DMS79 treated with DMSO at 0.1 percent for 48 hours (cell line): ENCODE measurements around the gene PDP2.
"Not testable (repeated sequence)": the region's sequence is repeated elsewhere in the genome, so short reads cannot be mapped to it uniquely, and the experiment has no call there.

Experiments
- DNase-seq: peaks from one replicate; lab custom pipeline; 2025; lab: John Stamatoyannopoulos, UW

The PDP2 gene

DNA sequence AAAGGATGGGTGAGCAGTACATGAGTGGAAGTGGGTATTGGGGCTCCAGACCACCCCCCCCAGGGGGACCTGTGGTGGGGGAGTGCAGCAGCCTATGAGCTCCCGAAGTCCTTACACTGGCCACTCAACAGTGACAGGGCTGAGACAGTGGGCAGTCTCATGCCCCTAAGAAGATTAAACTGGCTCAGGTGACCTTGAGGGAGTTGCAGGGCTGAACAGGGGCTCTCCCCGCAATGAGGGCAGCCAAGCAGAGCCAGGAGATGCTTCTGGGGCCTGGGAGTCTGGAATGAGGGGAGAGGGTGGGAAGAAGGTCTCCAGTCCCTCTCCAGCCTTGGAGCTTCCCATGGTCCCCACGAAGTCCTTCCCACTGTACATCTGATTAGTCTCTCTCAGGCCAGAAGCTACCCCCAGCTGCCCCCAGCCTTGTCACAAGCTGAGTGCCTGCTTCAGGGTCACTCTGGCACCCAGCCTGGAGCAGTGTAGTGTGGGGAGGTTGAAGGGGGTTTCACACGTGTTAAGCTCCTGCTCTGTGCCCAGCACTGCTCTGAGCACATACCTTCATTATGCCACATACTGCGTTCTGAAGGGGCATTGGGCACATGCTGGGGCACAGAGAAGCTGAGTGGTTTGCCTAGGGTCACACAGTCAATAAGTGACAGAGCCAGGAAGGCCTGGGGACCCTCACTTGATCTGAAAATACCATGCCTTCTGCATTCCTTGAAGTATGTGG, 39.4 kb downstream of the PDP2 start:
- no peak for DNase-seq

GRCh38 chr16:66920299-66920590, 39.9 kb downstream of the PDP2 start:
- DNase-seq, result no peak

DNA sequence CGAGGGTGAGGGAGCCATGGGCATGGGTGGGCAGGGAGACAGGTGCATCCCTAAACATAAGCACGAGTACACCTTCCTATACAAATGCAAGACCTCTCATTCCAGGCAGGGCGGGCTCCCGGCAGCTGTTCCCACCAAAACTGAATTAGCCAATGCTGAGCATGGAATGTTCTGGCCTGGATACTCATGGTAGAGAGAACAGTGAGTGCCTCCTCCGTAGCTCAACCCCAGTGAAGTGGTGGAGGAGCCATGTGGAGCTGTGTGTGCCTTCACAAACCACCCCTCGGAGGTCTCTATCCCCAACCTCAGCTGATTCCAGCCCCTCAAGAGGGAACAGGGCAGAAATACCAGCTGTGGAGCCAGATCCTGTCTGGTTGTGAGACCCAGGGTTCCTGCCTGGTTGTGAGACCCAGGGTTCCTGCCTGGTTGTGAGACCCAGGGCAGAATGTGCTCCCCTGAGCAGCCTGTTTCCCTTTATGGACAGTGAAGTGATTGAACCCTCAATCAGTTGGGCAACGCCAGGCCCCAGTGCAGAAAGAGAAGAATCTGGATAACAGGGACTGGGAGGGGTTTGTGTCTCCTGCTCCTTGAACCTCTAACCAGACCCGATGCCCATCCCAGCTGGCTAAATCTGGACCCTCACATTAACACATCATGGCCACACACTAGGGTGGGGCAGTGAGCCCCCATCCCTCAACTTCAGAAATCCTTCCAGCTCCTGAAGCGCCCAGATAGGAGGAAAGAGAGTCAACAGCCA, 40.8 kb downstream of the PDP2 start:
- DNase-seq, result no peak

DNA sequence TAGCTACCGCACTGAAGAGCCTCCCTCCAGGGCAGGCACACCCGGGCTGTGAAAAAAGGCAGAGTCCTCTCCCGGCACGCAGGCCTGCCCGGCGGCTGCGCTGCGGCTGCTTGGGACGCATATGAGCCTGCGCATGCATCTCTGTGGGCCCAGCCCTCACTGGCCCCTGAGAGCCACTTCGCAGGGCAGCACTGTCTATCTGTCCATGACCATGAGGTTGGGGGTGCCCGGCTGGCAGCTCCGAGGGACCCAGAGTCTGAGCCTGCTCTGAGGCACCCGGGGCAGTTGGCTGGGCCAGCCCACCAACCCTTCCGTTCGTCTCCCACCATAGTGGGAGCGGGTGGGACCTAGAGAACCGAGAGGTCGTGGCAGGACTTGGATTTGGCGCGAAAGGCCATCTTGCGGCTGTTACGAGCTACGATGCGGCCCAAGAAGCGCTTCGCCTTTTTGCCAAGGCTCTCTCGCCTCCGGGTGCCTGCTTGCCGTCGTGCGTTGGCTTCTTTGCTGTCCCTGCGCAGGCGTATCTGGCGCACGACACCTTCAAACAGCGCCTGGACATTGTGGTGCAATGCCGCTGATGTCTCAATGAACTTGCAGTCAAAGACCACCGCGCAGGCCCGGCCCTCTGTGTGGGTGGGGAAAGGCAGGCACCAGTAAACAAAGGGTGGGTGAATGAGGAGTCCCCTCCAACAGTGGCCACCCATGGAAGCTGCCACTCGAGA, 41.6 kb downstream of the PDP2 start:
- no peak for DNase-seq

DNA sequence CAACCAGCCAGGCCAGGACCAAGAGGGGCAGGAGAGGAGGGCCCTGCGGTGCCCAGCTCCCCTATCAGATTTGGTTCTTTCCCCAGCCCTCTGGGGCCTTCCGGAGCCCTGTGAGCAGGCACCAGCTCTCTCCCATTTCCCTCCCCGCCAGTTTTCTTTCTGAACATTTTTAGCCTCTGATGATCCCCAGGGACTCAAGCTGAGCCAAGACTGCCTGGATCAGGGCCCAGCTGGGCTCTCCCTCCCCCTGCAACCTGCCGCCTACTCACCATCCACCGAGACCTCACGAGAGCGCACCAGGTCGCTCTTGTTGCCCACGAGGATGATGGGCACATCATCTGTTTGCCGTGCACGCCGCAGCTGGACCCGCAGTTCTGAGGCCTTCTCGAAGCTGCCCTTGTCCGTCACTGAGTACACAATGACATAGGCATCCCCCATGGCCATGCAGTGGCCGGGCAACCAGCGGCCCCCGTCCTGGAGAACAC, 43.0 kb downstream of the PDP2 start:
- peak; percentile 54 for DNase-seq

DNA sequence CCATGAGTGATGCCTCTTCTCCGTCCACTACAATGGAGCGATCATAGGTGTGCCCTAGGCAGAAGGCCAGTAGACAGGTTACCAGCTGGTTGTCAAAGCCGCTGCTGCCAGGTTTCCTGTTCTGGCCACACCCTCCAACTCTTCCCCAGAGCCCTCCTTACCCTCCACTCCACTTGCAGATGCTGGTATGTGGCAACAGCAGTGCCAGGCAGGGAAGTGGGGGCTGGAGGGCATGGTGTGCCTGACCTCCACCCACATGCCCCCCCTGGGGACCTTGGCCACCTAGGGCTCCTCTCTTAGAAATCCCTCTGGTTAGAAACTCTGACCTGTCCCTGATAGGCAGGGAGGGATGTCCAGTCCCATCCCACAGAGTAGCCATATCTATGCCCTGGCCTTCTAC, 43.6 kb downstream of the PDP2 start:
- DNase-seq, result no peak

GRCh38 chr16:66924527-66925321, 44.4 kb downstream of the PDP2 start:
- no peak for DNase-seq

DNA sequence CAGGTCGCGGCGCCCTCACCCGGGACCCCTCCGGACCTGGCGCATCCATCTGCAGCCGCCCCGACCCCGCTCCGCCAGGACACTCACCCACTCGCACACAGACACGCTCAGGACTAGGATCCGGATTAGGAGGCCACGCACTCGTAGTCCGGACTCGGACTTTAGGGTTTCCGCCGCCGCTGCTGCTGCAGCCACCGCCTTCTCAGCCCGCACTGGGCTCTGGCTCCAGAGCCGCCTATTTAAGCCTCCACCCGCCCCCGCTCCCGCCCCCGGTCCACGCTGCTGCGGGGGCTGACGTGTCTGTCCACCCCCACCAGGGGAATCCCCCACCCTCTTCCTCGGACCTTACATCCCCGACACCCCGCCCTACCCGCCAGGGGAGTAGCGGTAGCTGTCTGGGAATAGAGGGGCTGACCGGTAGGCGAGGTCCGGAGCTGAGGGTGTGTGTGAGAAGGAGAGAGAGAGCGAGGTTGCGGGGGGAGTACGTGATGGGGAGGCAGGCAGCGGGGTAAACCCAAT, 45.1 kb downstream of the PDP2 start, which contains the start of gene RRAD:
Gene RRAD, minus strand, starts transcription at position 214 of the 519 bp plus-strand sequence. CDS start 356 bp downstream, outside the sequence.
- no peak for DNase-seq

GRCh38 chr16:66926171-66926947, 46.0 kb downstream of the PDP2 start:
- no peak for DNase-seq

GRCh38 chr16:66926961-66927436, 46.7 kb downstream of the PDP2 start:
- DNase-seq, result peak; percentile 36

DNA sequence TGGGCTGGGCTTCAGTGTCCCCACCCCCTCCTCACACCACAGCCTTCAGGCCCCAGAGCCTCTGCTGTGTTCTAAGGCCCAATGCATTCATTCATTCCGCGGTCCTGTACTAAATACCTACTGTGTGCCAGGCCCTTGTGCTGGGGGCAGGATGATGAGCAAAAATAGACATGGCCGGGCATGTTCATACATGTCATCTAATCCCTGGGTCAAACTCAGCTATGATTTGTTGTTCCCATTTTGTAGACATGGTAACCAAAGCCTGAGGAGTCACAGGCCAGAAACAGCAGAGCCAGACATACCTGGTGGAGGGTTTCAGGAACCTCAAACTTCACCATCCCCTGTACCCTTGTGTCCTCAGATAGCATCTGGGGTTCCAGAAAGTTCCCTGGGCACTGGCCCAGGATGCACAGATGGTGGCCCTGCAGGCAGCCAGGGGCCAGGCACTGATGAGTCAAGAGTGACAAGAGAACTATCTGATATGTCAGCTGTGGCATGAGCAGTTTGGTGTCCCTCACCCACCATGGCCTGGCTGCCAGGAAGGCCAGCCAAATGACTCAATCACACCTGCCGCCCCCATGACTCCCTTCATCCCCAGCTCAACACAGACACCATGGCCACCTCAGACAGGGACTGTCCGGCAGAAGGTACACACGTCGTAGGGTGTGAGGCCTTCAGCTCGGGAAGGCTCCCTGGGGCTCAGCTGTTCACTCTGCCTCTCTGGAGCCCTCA, 47.8 kb downstream of the PDP2 start:
- no peak for DNase-seq

- no peak for DNase-seq
Measured at GRCh38 chr16:66928702-66929388, 48.5 kb downstream of the PDP2 start.

- DNase-seq, result no peak
Measured at GRCh38 chr16:66930189-66930588, 49.9 kb downstream of the PDP2 start.

GRCh38 chr16:66931665-66932064, 51.4 kb downstream of the PDP2 start:
- DNase-seq, result no peak

DNA sequence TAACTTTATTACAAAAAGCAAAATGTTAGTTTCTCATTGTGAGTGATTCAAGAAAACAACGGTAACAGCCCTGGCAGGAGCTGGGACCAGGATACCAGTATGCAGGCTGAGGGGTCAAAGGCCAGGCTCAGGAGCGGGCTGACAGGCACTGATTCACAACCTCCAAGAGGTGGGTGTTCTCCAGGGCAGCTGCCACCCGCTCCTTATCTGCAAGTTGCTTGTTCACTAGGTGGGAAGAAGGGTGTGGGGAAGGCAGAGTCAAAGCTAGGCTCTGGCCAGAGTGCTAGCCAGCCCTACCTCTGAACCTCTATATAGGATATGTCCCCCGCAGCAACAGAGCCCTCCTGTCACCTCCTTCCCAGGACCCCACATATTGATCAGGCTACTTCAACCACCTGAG, 51.8 kb downstream of the PDP2 start:
- DNase-seq, result no peak

DNA sequence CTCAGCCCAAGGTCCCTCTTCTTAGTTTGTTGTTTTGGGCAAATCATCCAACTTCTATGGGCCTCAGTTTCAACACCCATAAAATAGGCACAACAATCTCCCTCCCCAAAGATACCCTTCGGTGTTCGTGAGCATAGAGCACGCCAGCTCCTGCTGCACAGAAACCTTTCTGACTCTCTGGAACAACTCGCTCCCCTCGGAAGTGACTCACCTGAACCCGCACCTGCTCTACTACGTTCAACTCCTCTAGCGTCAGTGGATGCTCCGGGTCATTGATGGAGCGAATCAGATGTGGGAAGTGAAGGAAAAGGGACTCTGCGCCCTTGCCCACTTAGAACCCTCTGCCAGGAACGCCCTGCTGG, 53.4 kb downstream of the PDP2 start:
- no peak for DNase-seq

DNA sequence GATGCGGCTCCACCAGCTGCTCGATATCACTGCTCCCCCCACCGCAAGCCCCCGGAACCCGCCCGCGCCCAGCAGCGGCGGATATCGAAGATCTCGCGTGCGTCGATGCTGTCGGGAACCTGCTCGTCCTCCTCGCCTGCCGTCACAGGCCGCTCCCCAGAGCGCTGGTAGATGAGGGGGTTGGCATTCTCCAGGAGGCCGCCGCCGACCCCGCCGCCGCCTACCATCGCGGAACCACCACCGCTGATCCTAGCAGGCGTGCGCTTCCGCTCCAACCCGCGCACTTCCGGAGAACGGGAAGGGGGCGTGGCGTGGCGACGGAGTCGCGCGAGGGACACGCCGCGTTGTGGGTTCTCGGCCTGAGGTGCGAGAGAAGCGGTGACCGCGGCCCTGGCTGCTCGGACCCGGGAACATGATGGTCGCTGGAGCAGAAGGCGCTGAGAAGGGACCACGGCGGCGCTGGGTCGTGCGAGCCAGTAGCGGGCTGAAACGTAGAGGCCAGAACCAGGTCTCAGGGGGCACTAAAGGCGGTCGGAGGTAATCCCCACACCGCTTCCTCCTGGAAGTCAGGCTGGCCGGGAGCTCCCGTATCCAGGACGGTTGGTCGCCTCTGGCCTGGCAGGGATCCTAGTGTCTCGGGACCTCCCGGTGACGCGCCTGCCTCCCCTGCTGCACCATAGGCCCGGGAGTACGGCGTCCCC, 54.0 kb downstream of the PDP2 start, which contains the start of gene CIAO2B:
Gene CIAO2B, minus strand, starts transcription at position 265 of the 701 bp plus-strand sequence. Its CDS starts 38 bp downstream, at position 227.
- peak; percentile 43 for DNase-seq

GRCh38 chr16:66934839-66935313, 54.6 kb downstream of the PDP2 start:
- DNase-seq, result not testable (repeated sequence)
